ENCODE data around the gene RPL35.

- no peak for TF ChIP-seq CTCF (IDR thresholded peaks at IDR 0.05)
- TF ChIP-seq POLR2A (IDR thresholded peaks at IDR 0.05) = no peak
Observed at GRCh38 chr9:124869466-124869985, 7.8 kb upstream of the RPL35 start.
